KMS-11 (cell line): ENCODE results near the gene TRPC1.
A peak's percentile ranks its signal among the peaks of the same experiment; 100 is the strongest.

Source experiments
- H2AFZ ChIP-seq: fragments of 200-600 bp; sonication (generic); 2 replicates; pipeline ENCODE4 v1.6.1; 2016; ENCODE audit warnings: antibody characterized with exemption, mixed run types, low read depth
- H3K27ac ChIP-seq: fragments of 200-600 bp; sonication (generic); 2 replicates; pipeline ENCODE4 v1.6.1; 2016; ENCODE audit warnings: mild to moderate bottlenecking, mixed run types
- H3K27me3 ChIP-seq: fragments of 200-600 bp; sonication (generic); 2 replicates; pipeline ENCODE4 v1.6.1; 2017; ENCODE audit warnings: mild to moderate bottlenecking, low read depth, mixed run types, moderate library complexity; ENCODE audit not compliant: insufficient read depth
- H3K36me3 ChIP-seq: fragments of 200-600 bp; sonication (generic); 2 replicates; pipeline ENCODE4 v1.6.1; 2017; ENCODE audit warnings: mild to moderate bottlenecking, mixed run types; ENCODE audit not compliant: insufficient read depth
- H3K4me1 ChIP-seq: fragments of 200-600 bp; sonication (generic); 2 replicates; pipeline ENCODE4 v1.6.1; 2016; ENCODE audit warnings: mild to moderate bottlenecking, low read depth, mixed run types; ENCODE audit not compliant: poor library complexity, severe bottlenecking
- H3K4me2 ChIP-seq: fragments of 200-600 bp; sonication (generic); 2 replicates; pipeline ENCODE4 v1.7.0; 2016; ENCODE audit warnings: mild to moderate bottlenecking, mixed run types
- H3K4me3 ChIP-seq: fragments of 200-600 bp; sonication (generic); IDR thresholded peaks from 2 replicates; pipeline ENCODE4 v1.6.1; 2017; ENCODE audit warnings: low read depth, low read length, mixed read lengths; ENCODE audit not compliant: insufficient read depth
- H3K79me2 ChIP-seq: fragments of 200-600 bp; sonication (generic); 2 replicates; pipeline ENCODE4 v1.6.1; 2016; ENCODE audit warnings: low read depth, mixed run types; ENCODE audit not compliant: insufficient read depth
- H3K9ac ChIP-seq: fragments of 200-600 bp; sonication (generic); 2 replicates; pipeline ENCODE4 v1.6.1; 2016; ENCODE audit warnings: mild to moderate bottlenecking, mixed run types
- H4K20me1 ChIP-seq: fragments of 200-600 bp; sonication (generic); 2 replicates; pipeline ENCODE4 v1.6.1; 2016; ENCODE audit warnings: mild to moderate bottlenecking, mixed run types; ENCODE audit not compliant: insufficient read depth
- CTCF ChIP-seq: fragments of 200-600 bp; sonication (generic); conservative IDR thresholded peaks from 2 replicates; pipeline ENCODE4 v1.6.1; 2017; ENCODE audit warnings: low read depth, mild to moderate bottlenecking, antibody characterized with exemption, low read length, moderate library complexity, mixed read lengths

The TRPC1 gene

GRCh38 chr3:142817897-142818296, 94.1 kb downstream of the TRPC1 start:
- Histone ChIP-seq H3K4me2 (no peak overlapping the region), H3K36me3 (no peaks in the 10 kb centered on the region), H3K79me2 (no peaks in the 10 kb centered on the region), H3K27ac (no peak overlapping the region), H3K4me3 (no peak overlapping the region), H4K20me1 (no peaks in the 10 kb centered on the region), H2AFZ (no peak overlapping the region), H3K27me3 (no peaks in the 10 kb centered on the region), H3K4me1 (no peaks in the 10 kb centered on the region), H3K9ac (no peak overlapping the region)
- no peak for TF ChIP-seq CTCF

DNA sequence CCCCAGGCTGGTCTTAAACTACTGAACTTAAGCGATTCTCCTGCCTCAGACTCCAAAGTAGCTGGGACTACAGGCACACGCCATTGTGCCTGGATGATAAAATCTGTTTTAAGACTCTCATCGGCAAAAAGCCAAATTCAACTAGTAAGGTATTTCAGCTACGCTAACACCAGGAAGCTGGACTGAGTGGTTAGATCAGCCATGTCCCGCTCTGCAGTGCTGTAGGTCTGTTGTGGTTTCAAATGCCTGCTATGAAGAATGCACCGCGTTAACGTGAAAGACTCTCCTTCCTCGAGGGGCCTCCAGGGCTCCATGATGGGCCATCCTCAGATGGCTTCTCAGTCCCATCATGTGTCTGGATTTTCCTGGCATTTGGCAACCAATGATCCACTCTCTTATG, 94.8 kb downstream of the TRPC1 start:
- no peak for TF ChIP-seq CTCF
- H3K79me2 ChIP-seq: no peaks in the 10 kb centered on the region
- no peaks in the 10 kb centered on the region for H3K27me3 ChIP-seq
- H2AFZ ChIP-seq: no peak overlapping the region
- no peaks in the 10 kb centered on the region for H3K4me1 ChIP-seq
- H3K36me3 ChIP-seq: no peaks in the 10 kb centered on the region
- H3K9ac ChIP-seq: no peak overlapping the region
- no peak overlapping the region for H3K4me3 ChIP-seq
- H4K20me1 ChIP-seq: no peaks in the 10 kb centered on the region
- no peak overlapping the region for H3K27ac ChIP-seq
- no peak overlapping the region for H3K4me2 ChIP-seq

DNA sequence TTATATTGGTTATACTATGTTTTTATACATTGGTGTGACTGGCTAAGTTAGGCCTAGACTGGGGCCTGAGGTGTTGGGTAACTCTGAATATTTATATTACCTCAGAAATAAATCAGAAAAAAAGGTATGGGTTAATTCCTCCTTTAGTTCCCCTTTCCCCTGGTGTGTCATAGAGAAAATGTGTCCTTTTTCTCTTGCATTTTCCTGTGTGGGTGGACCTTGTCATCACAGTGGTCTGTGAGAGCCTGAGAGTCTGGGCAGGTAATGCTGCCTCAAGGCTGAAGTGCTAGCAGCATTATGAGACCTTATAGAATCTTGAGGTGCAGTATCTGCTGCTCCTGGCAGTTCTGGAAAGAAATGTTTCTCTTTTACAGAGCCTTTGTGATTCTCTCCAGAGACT, 95.3 kb downstream of the TRPC1 start:
- no peak for TF ChIP-seq CTCF
- H3K9ac ChIP-seq: no peak overlapping the region
- H2AFZ ChIP-seq: no peak overlapping the region
- H3K27ac ChIP-seq: no peak overlapping the region
- H3K36me3 ChIP-seq: no peaks in the 10 kb centered on the region
- H3K27me3 ChIP-seq: no peaks in the 10 kb centered on the region
- no peak overlapping the region for H3K4me2 ChIP-seq
- H3K4me3 ChIP-seq: no peak overlapping the region
- no peaks in the 10 kb centered on the region for H4K20me1 ChIP-seq
- H3K79me2 ChIP-seq: no peaks in the 10 kb centered on the region
- no peaks in the 10 kb centered on the region for H3K4me1 ChIP-seq

- H2AFZ ChIP-seq: peak overlapping the region; percentile 42; the same call in 1 of the 2 replicates
- no peak overlapping the region for H3K27ac ChIP-seq
- no peak overlapping the region for H3K4me3 ChIP-seq
- no peaks in the 10 kb centered on the region for H3K4me1 ChIP-seq
- H3K79me2 ChIP-seq: no peaks in the 10 kb centered on the region
- H4K20me1 ChIP-seq: no peaks in the 10 kb centered on the region
- no peaks in the 10 kb centered on the region for H3K27me3 ChIP-seq
- TF ChIP-seq CTCF: peak; percentile 90
- H3K9ac ChIP-seq: no peak overlapping the region
- no peak overlapping the region for H3K4me2 ChIP-seq
- no peaks in the 10 kb centered on the region for H3K36me3 ChIP-seq
Observed at GRCh38 chr3:142828703-142829305, 105.0 kb downstream of the TRPC1 start.
